GM21526 (cell line): ENCODE measurements around the gene NPHS2.

Experiments used
- ATAC-seq: cut with Tn5 transposase; IDR thresholded peaks from one replicate; pipeline ENCODE4 v1.9.1; 2021; ENCODE audit warnings: moderate library complexity; ENCODE audit not compliant: unreplicated experiment, low FRiP score

The NPHS2 gene

GRCh38 chr1:179575497-179576314 is at the start of gene NPHS2:
TSS of gene NPHS2 (minus strand) at chr1:179575948. CDS start at chr1:179575864, 84 bp downstream.
- no peak for ATAC-seq

GRCh38 chr1:179612361-179612760 is 36.6 kb upstream of the NPHS2 start:
- ATAC-seq = no peak

GRCh38 chr1:179601093-179601492 is 25.3 kb upstream of the NPHS2 start:
- no peak for ATAC-seq

GRCh38 chr1:179599623-179600249 is 24.0 kb upstream of the NPHS2 start:
- ATAC-seq = no peak

- no peak for ATAC-seq
Observed at GRCh38 chr1:179598631-179599030, 22.9 kb upstream of the NPHS2 start.

- no peak for ATAC-seq
Observed at GRCh38 chr1:179591592-179592580, 16.1 kb upstream of the NPHS2 start, which contains the start of gene TDRD5. TSS of gene TDRD5 (plus strand) at chr1:179591832. CDS start at chr1:179592616, 784 bp downstream.

GRCh38 chr1:179591253-179591591 is 15.5 kb upstream of the NPHS2 start:
- no peak for ATAC-seq

- no peak for ATAC-seq
Observed at GRCh38 chr1:179590671-179591070, 14.9 kb upstream of the NPHS2 start.

GRCh38 chr1:179589509-179589908 is 13.8 kb upstream of the NPHS2 start:
- ATAC-seq = no peak

- ATAC-seq = no peak
Observed at GRCh38 chr1:179588425-179589024, 12.8 kb upstream of the NPHS2 start.

- ATAC-seq = no peak
Observed at GRCh38 chr1:179587336-179587735, 11.6 kb upstream of the NPHS2 start.

GRCh38 chr1:179586107-179586823 is 10.5 kb upstream of the NPHS2 start:
- ATAC-seq = no peak

- ATAC-seq = no peak
Observed at GRCh38 chr1:179583771-179584320, 8.1 kb upstream of the NPHS2 start.

- ATAC-seq = no peak
Observed at GRCh38 chr1:179576509-179576908, 761 bp upstream of the NPHS2 start.

- no peak for ATAC-seq
Observed at GRCh38 chr1:179558078-179558477, 17.7 kb downstream of the NPHS2 start.

GRCh38 chr1:179554427-179554826 is 21.3 kb downstream of the NPHS2 start:
- ATAC-seq = no peak

GRCh38 chr1:179550746-179551682 is 24.7 kb downstream of the NPHS2 start:
- peak; percentile 59 for ATAC-seq

- no peak for ATAC-seq
Observed at GRCh38 chr1:179549368-179549700, 26.4 kb downstream of the NPHS2 start.
